ENCODE measurements around the gene DQX1. TPM values are rescaled to one million over a fixed set of nuclear protein-coding genes. Genes with fewer than 3 reads are reported as not detected.

DQX1 gene
- total RNA-seq, 1 donor from 2014 or later: 9.6 TPM

GRCh38 chr2:74500578-74500946 lies 25.5 kb downstream of the DQX1 start:
- Histone ChIP-seq H3K4me3 (no peak overlapping the region), H3K27me3 (peaks cover 10% of the 10 kb centered on the region), H3K27ac (no peak overlapping the region), H3K36me3 (peaks cover 0 to 11% of the 10 kb centered on the region in 2 donors), H3K9me3 (no peaks in the 10 kb centered on the region), H3K4me1 (peaks cover 58% of the 10 kb centered on the region)
- intact Hi-C loops (cut with DNase I): no loop called here
- no peak for TF ChIP-seq POLR2AphosphoS5 (IDR thresholded peaks at IDR 0.05; ENCODE audit: insufficient read depth in 1 of 2, low read depth in 1 of 2)
- TF ChIP-seq CTCF (IDR thresholded peaks at IDR 0.05): no peak
- no peak for DNase-seq (ENCODE audit: extremely low spot score in 2 of 2)

- H3K27ac ChIP-seq: no peak overlapping the region
- TF ChIP-seq POLR2A (IDR thresholded peaks at IDR 0.05) (no peak), POLR2AphosphoS5 (IDR thresholded peaks at IDR 0.05; ENCODE audit: insufficient read depth in 1 of 2, low read depth in 1 of 2) (no peak), CTCF (IDR thresholded peaks at IDR 0.05) (no peak)
- peaks cover 10% of the 10 kb centered on the region for H3K27me3 ChIP-seq
- peaks cover 0 to 8% of the 10 kb centered on the region in 2 donors for H3K36me3 ChIP-seq
- peaks cover 53% of the 10 kb centered on the region for H3K4me1 ChIP-seq
- peak overlapping the region in 1 of 2 donors; percentile 40 for H3K4me3 ChIP-seq
- intact Hi-C loops (cut with DNase I): no loop called here
- H3K9me3 ChIP-seq: no peaks in the 10 kb centered on the region
- DNase-seq (ENCODE audit: extremely low spot score in 2 of 2): no peak
These were observed 26.0 kb downstream of the DQX1 start for GRCh38 chr2:74499940-74500577.

DNA sequence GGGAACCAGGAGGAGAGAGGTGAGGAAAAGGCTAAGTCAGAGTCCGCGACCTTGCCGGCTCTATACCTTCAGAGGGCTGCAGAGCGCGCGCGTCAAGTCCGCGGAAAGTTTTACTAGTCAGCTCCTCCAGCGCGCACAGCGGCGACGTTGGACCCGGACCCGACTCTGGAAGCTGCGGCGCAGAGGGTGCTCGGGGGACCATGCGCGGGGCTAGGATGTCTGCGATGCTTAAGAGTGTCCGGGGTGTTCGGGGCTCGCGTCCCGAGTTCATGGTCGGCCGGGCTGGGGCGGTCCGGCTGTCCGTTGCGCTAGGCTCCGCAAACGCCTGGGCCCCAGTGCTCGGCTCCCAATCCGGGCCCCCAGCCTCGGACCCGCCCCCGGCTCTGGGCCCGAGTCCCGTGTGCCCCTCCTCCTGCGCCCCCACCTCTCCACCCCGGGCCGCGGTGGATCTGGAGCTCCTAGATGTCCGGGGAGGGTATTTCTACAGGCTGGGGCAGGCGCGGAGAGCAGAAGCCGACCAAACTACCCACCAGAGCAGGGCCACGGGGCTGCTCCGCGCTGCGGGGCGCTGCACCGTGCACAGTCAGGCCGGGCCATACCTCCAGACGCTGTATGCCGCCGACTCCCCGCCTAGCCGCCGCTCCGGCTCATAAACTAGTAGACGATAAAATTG lies 26.6 kb downstream of the DQX1 start, which contains the start of gene LBX2:
Gene LBX2 (minus strand): TSS at position 337 of the 673 bp plus-strand sequence. CDS start 66 bp downstream, at position 271.
- peak within 1 kb of the TSS; percentile 21 to 40 for H3K4me3 ChIP-seq
- no peak within 1 kb of the TSS for H3K27ac ChIP-seq
- peaks cover 47% of the 10 kb centered on the region for H3K4me1 ChIP-seq
- no peak for DNase-seq (ENCODE audit: extremely low spot score in 2 of 2)
- no peaks in the 10 kb centered on the region for H3K9me3 ChIP-seq
- TF ChIP-seq POLR2AphosphoS5 (IDR thresholded peaks at IDR 0.05; ENCODE audit: insufficient read depth in 1 of 2, low read depth in 1 of 2) (no peak), CTCF (IDR thresholded peaks at IDR 0.05) (no peak), POLR2A (IDR thresholded peaks at IDR 0.05) (no peak)
- H3K27me3 ChIP-seq: peaks cover 10% of the 10 kb centered on the region
- intact Hi-C loops (cut with DNase I): no loop called here
- peaks cover 0 to 3% of the 10 kb centered on the region in 2 donors for H3K36me3 ChIP-seq

- peak overlapping the region; percentile 21 to 40 for H3K4me3 ChIP-seq
- H3K4me1 ChIP-seq: peaks cover 43% of the 10 kb centered on the region
- intact Hi-C loops (cut with DNase I): no loop called here
- peaks cover 10% of the 10 kb centered on the region for H3K27me3 ChIP-seq
- H3K36me3 ChIP-seq: peaks cover 0 to 9% of the 10 kb centered on the region in 2 donors
- H3K9me3 ChIP-seq: no peaks in the 10 kb centered on the region
- no peak for TF ChIP-seq POLR2AphosphoS5 (IDR thresholded peaks at IDR 0.05; ENCODE audit: insufficient read depth in 1 of 2, low read depth in 1 of 2)
- TF ChIP-seq POLR2A (IDR thresholded peaks at IDR 0.05): no peak
- TF ChIP-seq CTCF (IDR thresholded peaks at IDR 0.05): no peak
- no peak overlapping the region for H3K27ac ChIP-seq
- no peak for DNase-seq (ENCODE audit: extremely low spot score in 2 of 2)
These were observed 27.3 kb downstream of the DQX1 start for GRCh38 chr2:74498500-74499266.
